ENCODE results near the gene CST7.

- no peak for TF ChIP-seq CTCF (IDR thresholded peaks at IDR 0.05)
- TF ChIP-seq TCF7L2 (IDR thresholded peaks at IDR 0.05; ENCODE audit: low read depth, low read length): no peak
- no peak for TF ChIP-seq REST (IDR thresholded peaks at IDR 0.05; ENCODE audit: insufficient read depth in 1 of 2, low read depth in 2 of 2, low read length in 1 of 2)
- no peak for TF ChIP-seq SIN3A (IDR thresholded peaks at IDR 0.05; ENCODE audit: borderline replicate concordance, insufficient read depth, low read depth, low read length)
- no peak for TF ChIP-seq POLR2AphosphoS5 (IDR thresholded peaks at IDR 0.05; ENCODE audit: low read depth, low read length)
Observed at GRCh38 chr20:24996449-24997377, 47.6 kb downstream of the CST7 start.
